ENCODE measurements around the gene FN1.

GRCh38 chr2:215451012-215451756 lies 15.3 kb upstream of the FN1 start:
- TF ChIP-seq CTCF (IDR thresholded peaks at IDR 0.05) (no peak), POLR2A (IDR thresholded peaks at IDR 0.05) (no peak), EP300 (IDR thresholded peaks at IDR 0.05) (no peak)
